GM04503 (cell line): ENCODE measurements around the gene TWNK.
A peak's percentile ranks its signal among the peaks of the same experiment; 100 is the strongest.
"Not testable (repeated sequence)": the region's sequence is repeated elsewhere in the genome, so short reads cannot be mapped to it uniquely, and the experiment has no call there.

Experiments
- DNase-seq: peaks from one replicate; pipeline ENCODE4 v3.0.0-alpha.2; 2012; ENCODE audit warnings: low read depth

Gene TWNK

DNA sequence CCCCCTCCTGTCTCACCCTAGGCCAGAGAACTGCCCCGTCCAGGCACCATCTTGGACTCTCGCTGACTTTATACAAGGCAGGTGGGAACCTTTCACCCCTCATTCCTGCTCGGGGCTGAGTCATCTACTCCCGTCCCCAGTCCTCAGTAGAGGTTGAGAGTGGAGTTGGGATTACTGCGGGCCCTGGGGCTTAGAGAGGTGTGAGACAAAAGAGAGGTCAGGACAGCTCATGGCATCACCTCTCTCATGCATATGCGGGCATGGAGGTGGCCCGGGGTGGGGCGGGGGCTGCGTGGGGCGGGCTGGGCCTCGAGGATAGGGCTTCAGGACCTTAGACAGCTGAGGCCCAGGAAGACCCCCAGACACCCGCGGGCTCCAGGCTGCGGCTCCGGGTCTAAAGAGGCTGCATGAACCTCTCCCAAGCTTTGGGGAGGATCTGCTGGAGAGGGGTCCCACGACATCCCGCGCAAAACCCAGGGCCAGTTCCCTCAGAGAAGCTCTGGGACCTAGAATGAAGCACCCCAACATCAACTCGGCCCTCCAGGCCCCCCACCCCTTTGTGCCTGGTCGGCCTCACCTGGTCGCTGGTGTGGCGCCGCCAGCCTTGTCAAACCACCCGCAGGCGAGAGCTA lies 43.3 kb downstream of the TWNK start:
- DNase-seq: no peak

DNA sequence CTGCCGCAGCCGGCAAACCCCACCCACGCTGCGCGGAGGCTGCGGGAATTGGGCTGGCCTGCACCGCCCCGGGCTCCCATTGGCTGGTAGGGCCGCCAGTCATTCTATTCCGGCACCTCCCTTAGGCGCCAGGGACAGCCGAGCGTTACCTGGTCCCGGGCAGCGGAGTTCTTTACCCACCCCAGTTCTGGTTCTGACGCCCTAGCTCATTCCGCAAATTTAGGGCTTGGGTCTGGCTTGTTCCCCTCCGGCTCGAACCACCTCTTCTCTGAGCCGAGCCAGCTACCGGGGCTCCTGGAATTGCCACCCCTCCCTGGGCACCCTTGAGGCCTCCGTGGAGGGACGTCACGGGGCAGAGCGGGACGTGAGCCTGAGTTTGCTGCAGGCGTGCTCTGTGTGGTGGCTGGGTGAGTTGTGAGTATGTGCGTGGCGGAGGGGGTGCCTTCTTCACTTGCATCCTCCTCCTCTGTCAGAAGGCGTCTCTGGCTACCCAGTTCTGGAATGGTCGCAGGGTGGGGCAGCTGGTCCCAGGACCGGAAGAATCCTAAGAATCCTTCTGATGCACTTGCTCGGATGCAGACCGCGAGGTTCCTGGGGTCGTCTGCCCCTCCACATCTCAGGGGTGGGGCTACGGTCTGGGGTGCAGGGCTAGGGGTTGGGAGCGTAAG lies 43.9 kb downstream of the TWNK start, which contains the start of the genes PDZD7 and SFXN3:
TSS of gene PDZD7 (minus strand) at position 2 of the 668 bp plus-strand sequence. CDS start 910 bp downstream, outside the sequence.
TSS of gene SFXN3 (plus strand) at position 107 of the 668 bp plus-strand sequence. CDS start 3,461 bp downstream, outside the sequence.
- DNase-seq: peak; percentile 42

DNA sequence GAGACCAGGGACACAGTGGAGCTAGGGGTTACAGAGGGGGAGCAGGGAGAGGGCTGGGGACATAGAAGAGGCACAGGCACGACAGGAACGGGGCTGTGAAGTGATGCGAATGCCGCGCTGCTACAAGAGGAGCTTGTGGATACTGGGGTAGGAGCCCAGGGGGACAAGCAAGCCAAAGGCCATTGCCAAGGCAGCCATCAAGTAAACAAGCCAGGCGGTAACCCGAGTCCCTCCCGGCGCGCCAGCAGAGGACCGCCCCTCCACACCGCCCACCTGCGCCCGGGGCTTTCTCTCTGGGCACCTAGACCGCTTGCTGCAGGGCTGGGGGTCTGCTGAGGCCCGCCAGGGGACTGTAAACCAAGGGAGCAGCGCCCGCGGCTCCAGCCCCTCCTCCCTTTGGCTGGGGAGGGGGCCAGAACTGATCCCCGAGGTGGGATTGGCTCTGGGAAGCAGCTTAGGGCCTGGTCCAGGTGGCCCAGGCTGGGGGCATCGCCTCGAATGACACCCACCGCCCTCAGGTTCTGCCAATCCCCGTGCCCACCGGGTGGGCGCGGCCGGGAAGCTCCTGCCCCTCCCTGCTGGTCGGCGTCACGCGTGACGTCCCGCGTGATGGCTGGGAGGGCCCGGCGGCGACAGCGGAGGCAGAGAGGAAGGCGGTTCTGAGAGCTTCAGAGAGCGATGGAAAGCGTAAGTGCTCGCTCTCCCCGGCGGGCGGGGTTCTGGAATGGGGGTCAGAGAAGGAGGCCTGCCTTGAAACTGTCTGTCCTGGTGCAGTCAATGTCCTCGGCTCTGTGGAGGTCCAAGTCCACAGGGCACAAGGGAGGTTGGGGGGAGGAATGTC lies 44.7 kb downstream of the TWNK start:
- no peak for DNase-seq

DNA sequence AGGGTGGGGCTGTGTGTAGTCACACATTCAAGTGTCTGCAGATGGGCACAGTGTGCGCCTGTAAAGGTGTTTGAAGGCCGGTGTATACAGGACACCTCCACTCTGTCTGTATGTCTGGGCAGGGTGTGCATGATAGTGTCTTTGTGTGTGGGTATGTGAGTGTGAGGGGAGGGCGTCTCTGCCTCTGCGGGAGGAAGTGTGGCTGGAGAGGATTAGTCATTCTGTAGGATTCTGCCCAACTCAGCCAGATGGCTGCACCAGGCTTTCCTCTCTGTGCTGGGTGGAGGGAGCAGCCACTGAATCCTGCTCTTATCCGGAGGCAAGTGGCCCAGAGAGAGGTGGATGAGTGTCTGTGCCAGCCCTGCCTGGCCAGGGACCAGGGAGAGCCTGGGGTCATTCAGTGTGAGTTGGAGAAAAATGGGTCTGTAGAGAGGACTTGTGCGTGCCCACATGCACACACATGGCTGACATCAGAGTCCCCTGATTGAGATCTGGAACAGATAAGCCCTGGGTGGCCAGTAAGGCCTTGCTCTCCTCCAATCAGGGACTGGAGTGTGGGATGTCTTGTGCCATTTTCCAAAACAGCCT lies 45.4 kb downstream of the TWNK start:
- DNase-seq: peak; percentile 72

DNA sequence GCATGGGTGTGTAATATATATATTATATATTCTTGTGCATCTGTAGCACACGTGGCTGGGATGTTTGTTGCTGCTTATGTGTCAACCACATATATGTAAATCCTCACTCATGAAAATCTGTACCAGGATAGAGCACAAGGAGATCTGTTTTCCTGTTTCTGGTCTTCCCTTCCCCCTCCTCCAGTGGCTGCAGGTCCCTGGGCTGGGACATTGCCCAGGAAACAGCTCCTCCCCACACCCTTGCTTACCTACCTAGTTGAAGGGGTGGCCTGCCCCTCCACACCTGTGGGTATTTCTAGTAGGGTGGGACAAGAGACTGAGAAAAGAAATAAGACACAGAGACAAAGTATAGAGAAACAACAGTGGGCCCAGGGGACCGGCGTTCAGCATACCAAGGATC lies 45.9 kb downstream of the TWNK start:
- no peak for DNase-seq

DNA sequence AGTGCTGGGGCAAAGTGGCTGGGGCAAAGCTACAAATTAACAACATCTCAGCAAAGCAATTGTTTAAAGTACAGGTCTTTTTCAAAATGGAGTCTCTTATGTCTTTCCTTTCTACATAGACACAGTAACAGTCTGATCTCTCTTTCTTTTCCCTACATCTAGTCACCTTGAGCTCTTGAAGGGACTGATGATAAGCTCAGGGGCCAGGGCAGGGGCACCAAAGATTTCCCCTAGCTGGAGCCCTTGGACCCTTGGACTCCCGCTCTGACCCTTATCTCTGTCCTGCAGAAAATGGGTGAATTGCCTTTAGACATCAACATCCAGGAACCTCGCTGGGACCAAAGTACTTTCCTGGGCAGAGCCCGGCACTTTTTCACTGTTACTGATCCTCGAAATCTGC lies 47.1 kb downstream of the TWNK start:
- not testable (repeated sequence) for DNase-seq

DNA sequence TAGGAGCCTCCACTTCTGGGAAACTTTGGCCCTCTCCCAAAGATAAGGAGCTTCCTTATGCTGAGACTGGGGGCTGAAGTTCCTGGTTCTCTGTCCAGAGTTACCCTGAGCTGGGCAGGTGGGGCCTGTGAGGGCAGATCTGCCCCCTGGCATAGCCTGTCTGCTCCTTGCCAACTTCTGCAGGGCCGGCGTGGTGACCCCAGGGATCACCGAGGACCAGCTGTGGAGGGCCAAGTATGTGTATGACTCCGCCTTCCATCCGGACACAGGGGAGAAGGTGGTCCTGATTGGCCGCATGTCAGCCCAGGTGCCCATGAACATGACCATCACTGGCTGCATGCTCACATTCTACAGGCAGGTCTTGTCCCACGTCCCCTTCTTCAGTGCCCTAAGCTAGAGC lies 48.0 kb downstream of the TWNK start:
- DNase-seq: no peak

DNA sequence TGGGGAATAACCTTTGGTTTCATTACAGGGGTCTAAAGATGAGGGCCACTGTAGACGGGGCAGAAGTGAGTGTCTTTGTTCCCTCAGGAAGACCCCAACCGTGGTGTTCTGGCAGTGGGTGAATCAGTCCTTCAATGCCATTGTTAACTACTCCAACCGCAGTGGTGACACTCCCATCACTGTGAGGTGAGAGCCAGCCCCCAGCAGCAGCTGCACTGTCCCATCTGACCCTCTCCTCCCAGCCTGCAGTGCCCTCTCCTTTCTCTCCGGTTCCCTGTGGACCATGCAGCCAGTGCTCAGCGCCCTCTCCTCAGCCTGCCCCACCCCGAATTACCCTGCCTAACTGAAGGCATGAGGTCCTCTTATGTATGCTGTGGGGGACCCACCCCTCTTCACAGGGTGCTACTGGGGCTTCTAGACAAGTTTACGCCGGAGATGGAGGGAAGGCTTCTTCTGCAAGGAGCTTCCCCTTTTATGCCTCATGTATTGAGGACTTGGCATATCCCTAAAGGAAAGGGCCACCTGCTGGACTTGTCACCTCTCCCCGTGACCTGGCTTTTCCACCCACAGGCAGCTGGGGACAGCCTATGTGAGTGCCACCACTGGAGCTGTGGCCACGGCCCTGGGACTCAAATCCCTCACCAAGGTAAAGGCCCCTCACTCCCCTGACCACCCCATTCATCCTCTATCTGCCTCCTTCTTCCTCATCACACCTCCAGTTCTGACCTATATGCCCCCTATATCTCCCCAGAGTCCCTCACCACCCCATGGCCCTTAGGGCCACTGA lies 48.8 kb downstream of the TWNK start:
- DNase-seq: no peak

DNA sequence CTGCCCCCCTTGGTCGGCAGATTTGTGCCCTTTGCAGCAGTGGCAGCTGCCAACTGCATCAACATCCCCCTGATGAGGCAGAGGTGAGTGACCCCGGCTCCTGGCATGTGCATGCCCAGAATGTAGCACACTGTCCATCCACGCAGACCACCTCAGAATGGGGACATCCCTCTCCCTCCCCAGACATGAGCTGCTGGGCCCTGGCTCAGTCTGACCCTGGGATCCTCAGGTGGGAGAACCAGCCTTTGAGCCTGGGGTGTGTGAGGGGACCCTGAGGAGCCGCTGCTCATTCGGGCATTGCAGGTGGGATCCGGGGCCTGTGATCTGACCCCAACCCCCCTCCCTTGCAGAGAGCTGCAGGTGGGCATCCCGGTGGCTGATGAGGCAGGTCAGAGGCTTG lies 49.4 kb downstream of the TWNK start:
- DNase-seq: no peak

DNA sequence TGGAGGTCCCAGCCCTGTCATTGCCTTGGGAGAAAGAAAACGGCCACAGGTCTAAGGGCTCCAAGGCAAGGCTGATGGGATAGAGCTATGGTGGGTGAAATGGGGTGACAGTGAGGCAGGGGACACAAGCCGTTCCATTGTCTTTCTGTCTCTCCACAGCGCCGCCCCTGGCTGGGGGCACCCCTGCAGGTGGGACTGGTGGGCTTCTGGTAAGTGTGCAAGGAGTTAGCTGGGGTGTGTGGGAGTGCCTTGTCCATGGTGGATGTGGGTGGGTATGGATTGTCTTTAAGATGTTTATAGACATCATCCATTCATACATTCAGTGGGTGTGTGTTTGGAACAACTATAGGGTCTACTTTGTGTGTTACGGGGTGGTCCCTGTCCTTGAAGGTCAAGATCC lies 51.1 kb downstream of the TWNK start:
- DNase-seq: no peak

DNA sequence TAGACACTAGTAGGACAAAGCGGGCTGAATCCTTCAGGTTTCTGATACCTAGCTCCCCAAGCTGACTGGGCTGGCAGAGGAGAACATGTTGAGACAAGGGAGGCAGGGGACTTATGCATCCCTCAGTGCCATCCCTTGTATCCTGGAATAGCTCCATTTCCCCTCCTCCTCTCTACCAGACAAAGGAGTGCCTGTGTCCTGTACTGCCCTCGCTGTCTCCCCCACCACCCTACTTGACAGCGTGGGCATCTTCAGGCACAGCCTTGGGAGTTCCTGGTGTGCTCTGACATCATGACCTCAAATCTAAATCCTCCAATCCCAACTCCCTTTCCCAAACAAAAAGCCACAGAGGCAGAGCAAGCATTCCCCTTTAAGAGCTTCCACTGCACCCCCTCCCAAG lies 52.7 kb downstream of the TWNK start:
- DNase-seq: no peak

DNA sequence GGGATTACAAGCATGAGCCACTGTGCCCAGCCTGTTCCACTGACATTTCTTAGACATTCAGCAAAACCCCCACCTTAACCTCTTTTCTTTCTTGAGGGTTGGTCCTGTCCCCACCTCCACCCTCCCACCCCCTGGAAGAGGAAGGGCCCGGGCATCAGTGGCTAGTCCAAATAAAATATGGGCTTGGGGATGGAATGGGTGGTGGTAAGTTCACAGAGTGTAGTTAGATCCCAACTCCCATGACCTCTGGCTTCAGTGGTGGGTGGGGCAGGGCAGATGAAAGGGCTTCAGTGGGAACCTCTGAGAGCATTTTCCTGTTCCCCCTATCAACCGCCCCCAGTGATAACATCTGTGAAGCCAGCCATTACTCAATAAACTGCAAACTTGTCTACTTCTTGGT lies 53.5 kb downstream of the TWNK start:
- no peak for DNase-seq

DNA sequence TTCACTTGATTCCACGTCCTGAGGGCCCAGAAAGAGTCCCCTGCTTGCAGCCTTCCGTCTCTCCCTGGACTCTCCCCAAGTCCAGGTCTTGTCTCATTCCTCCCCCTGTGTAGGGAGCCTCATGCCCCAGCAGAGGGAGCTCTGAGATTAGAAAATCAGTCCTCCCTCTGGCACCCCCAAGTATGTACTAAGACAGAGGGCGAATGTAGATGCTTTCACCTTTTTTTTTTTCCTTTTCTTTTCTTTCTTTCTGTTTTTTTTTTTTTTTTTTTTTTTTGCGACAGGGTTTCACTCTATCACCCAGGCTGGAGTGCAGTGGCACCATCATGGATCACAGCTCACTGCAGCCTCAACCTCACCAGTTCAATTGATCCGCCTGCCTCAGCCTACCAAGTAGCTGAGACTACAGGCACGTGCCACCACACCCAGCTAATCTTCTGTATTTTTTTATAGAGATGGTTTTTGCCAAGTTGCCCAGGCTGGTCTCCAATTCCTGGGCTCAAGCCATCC lies 54.0 kb downstream of the TWNK start:
- no peak for DNase-seq

DNA sequence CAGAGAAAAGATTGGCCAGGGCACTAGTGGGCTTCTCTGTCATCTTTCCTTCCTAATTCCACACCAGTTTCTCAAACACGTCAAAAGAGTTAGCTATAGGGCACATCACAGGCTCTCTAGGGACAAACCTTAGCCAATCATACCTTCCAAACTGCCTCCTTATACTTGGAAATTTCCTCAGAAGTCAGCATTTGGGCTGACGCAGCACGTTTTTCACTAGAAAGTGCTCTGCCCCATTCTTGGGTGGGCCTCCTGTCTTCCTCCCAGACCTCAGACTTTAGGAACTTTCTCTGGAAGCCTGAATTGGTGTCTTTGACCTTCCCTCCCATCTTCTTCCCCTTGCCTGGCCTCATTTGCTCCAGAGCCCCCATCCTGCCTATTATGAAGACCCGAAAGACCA lies 54.8 kb downstream of the TWNK start:
- no peak for DNase-seq

DNA sequence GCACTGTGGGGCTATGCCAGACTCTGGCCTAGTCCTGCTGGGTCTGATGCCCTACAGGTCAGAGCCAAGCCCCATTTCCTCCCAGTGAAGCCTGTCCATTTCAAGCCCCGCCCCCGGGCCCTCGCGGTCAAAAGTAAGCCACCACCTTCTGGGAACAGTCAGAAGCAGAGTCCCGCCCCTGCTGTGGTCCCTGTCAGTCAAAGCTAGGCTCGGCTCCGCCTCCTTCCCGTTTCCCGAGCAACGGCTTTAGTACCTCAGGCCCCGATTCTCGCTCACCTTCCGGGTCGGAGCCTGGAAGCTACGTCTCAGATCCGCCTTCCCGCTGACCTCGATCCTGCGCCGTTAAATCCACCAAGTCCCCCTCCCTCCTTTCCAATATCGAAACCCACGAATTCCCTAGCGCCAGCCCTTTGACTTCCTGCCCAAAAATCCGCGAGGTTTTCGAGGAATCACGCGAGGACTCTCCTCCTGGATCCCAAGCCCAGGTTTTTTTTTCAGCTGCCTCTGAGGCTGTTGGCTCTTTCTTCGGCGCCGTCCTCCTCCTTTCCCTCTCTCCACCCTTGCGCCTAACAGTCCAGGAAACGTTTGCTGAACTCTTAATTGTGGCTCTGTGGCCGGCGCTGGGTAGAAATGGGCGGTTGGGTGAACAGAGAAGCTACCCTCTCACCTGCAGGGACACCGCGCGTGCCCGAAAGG lies 55.5 kb downstream of the TWNK start:
- DNase-seq: peak; percentile 90

DNA sequence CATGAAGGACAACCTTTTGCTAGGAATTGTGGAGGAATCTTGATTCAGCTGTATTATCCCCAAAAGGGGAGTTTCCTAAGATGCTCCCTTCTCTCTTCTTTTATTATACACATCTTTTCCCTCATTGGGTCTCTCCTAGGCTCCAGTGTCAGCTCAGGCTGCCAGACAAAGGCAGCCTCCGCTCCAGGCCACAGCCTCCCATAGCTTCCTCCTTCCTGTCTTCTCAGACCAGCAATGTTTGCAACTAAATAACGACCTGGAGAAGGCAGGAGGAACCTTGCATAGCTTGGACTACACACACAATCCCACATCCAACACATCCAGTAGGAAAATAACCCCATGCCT lies 56.0 kb downstream of the TWNK start:
- DNase-seq: no peak
